HUES64 (cell line): ENCODE data around the gene STK39.

Source experiments
- H3K27ac ChIP-seq: 2 replicates; pipeline ENCODE4 v1.7.0; 2013; ENCODE audit warnings: low read depth, low read length, inconsistent platforms
- H3K27me3 ChIP-seq: 2 replicates; pipeline ENCODE4 v1.6.1; 2013; ENCODE audit warnings: mild to moderate bottlenecking, low read length; ENCODE audit not compliant: insufficient read depth
- H3K36me3 ChIP-seq: 2 replicates; pipeline ENCODE4 v1.6.1; 2013; ENCODE audit warnings: mild to moderate bottlenecking, low read length; ENCODE audit not compliant: insufficient read depth
- H3K4me1 ChIP-seq: 2 replicates; pipeline ENCODE4 v1.6.1; 2013; ENCODE audit warnings: mild to moderate bottlenecking, low read length, moderate library complexity; ENCODE audit not compliant: insufficient read depth
- H3K4me3 ChIP-seq: 2 replicates; pipeline ENCODE4 v1.5.1; 2013; ENCODE audit warnings: mild to moderate bottlenecking, low read length, moderate library complexity
- H3K9ac ChIP-seq: 2 replicates; pipeline ENCODE4 v1.6.1; 2013; ENCODE audit warnings: mild to moderate bottlenecking, low read depth, low read length
- H3K9me3 ChIP-seq: 2 replicates; pipeline ENCODE4 v1.6.1; 2013; ENCODE audit warnings: low read depth, low read length; ENCODE audit not compliant: insufficient read depth
- WGBS: fragments of 150-250, 120-280 bp; methylation state at CpG from one replicate; pipeline ENCODE4 v1.1.7; 2013; ENCODE audit warnings: missing lambda C conversion rate; 5-methylcytosine and 5-hydroxymethylcytosine counted together

STK39 gene

GRCh38 chr2:168152902-168153530 lies 94.4 kb downstream of the STK39 start:
- H3K4me3 ChIP-seq: no peak overlapping the region
- no peaks in the 10 kb centered on the region for H3K9me3 ChIP-seq
- no peak overlapping the region for H3K27ac ChIP-seq
- H3K36me3 ChIP-seq: no peaks in the 10 kb centered on the region
- WGBS: 96% methylated on average over 2 of the region's 2 CpGs
- H3K9ac ChIP-seq: no peak overlapping the region
- H3K27me3 ChIP-seq: no peaks in the 10 kb centered on the region
- peaks cover 7% of the 10 kb centered on the region; the same call in 1 of the 2 replicates for H3K4me1 ChIP-seq

GRCh38 chr2:168149986-168150385 lies 97.4 kb downstream of the STK39 start:
- Histone ChIP-seq H3K27me3 (no peaks in the 10 kb centered on the region), H3K27ac (no peak overlapping the region), H3K9ac (no peak overlapping the region), H3K9me3 (no peaks in the 10 kb centered on the region), H3K4me1 (peaks cover 7% of the 10 kb centered on the region; the same call in 1 of the 2 replicates), H3K4me3 (no peak overlapping the region), H3K36me3 (no peaks in the 10 kb centered on the region)
- 95% methylated on average over 4 of the region's 6 CpGs for WGBS

- H3K4me1 ChIP-seq: peaks cover 7% of the 10 kb centered on the region; the same call in 1 of the 2 replicates
- no peaks in the 10 kb centered on the region for H3K9me3 ChIP-seq
- 84% methylated on average over 5 of the region's 5 CpGs for WGBS
- no peak overlapping the region for H3K27ac ChIP-seq
- H3K36me3 ChIP-seq: no peaks in the 10 kb centered on the region
- H3K4me3 ChIP-seq: no peak overlapping the region
- H3K9ac ChIP-seq: no peak overlapping the region
- no peaks in the 10 kb centered on the region for H3K27me3 ChIP-seq
Observed at GRCh38 chr2:168149150-168149974, 98.0 kb downstream of the STK39 start.

GRCh38 chr2:168147830-168148794 lies 99.3 kb downstream of the STK39 start:
- H3K27me3 ChIP-seq: no peaks in the 10 kb centered on the region
- H3K9ac ChIP-seq: no peak overlapping the region
- WGBS: 78% methylated on average over 7 of the region's 8 CpGs
- H3K36me3 ChIP-seq: no peaks in the 10 kb centered on the region
- peaks cover 5% of the 10 kb centered on the region; the same call in 1 of the 2 replicates for H3K4me1 ChIP-seq
- no peak overlapping the region for H3K4me3 ChIP-seq
- no peak overlapping the region for H3K27ac ChIP-seq
- no peaks in the 10 kb centered on the region for H3K9me3 ChIP-seq

- H3K4me1 ChIP-seq: peaks cover 3% of the 10 kb centered on the region; the same call in 1 of the 2 replicates
- no peak overlapping the region for H3K4me3 ChIP-seq
- 94% methylated on average over 9 of the region's 9 CpGs for WGBS
- no peak overlapping the region for H3K27ac ChIP-seq
- H3K27me3 ChIP-seq: no peaks in the 10 kb centered on the region
- no peaks in the 10 kb centered on the region for H3K9me3 ChIP-seq
- no peaks in the 10 kb centered on the region for H3K36me3 ChIP-seq
- H3K9ac ChIP-seq: no peak overlapping the region
Observed at GRCh38 chr2:168146892-168147810, 100.2 kb downstream of the STK39 start.

GRCh38 chr2:168145426-168146310 lies 101.7 kb downstream of the STK39 start:
- no peak overlapping the region for H3K27ac ChIP-seq
- WGBS: 89% methylated on average over 1 of the region's 3 CpGs
- H3K4me1 ChIP-seq: peaks cover 3% of the 10 kb centered on the region; the same call in 1 of the 2 replicates
- no peak overlapping the region for H3K4me3 ChIP-seq
- H3K36me3 ChIP-seq: no peaks in the 10 kb centered on the region
- H3K9me3 ChIP-seq: no peaks in the 10 kb centered on the region
- no peaks in the 10 kb centered on the region for H3K27me3 ChIP-seq
- H3K9ac ChIP-seq: no peak overlapping the region

- no peak overlapping the region for H3K9ac ChIP-seq
- no peak overlapping the region for H3K4me3 ChIP-seq
- 94% methylated on average over 2 of the region's 2 CpGs for WGBS
- H3K27ac ChIP-seq: no peak overlapping the region
- peaks cover 3% of the 10 kb centered on the region; the same call in 1 of the 2 replicates for H3K4me1 ChIP-seq
- no peaks in the 10 kb centered on the region for H3K36me3 ChIP-seq
- H3K9me3 ChIP-seq: no peaks in the 10 kb centered on the region
- H3K27me3 ChIP-seq: no peaks in the 10 kb centered on the region
Observed at GRCh38 chr2:168145011-168145410, 102.4 kb downstream of the STK39 start.

- Histone ChIP-seq H3K27ac (no peak overlapping the region), H3K4me1 (peaks cover 10% of the 10 kb centered on the region), H3K27me3 (no peaks in the 10 kb centered on the region), H3K36me3 (no peaks in the 10 kb centered on the region), H3K4me3 (no peak overlapping the region), H3K9ac (no peak overlapping the region), H3K9me3 (no peaks in the 10 kb centered on the region)
- WGBS: 95% methylated on average over 3 of the region's 3 CpGs
Observed at GRCh38 chr2:168143813-168144212, 103.6 kb downstream of the STK39 start.

GRCh38 chr2:168140892-168141291 lies 106.5 kb downstream of the STK39 start:
- peaks cover 34% of the 10 kb centered on the region for H3K4me1 ChIP-seq
- no peaks in the 10 kb centered on the region for H3K27me3 ChIP-seq
- no peaks in the 10 kb centered on the region for H3K9me3 ChIP-seq
- no peaks in the 10 kb centered on the region for H3K36me3 ChIP-seq
- H3K27ac ChIP-seq: no peak overlapping the region
- H3K4me3 ChIP-seq: no peak overlapping the region
- 100% methylated on average over 3 of the region's 5 CpGs for whole genome bisulfite sequencing
- H3K9ac ChIP-seq: no peak overlapping the region
